HG03139 (cell line): Measurements from ENCODE around the gene ANTXR2.
"Not testable (repeated sequence)": the region's sequence is repeated elsewhere in the genome, so short reads cannot be mapped to it uniquely, and the experiment has no call there.

Experiments
- ATAC-seq: cut with Tn5 transposase; IDR thresholded peaks from one replicate; pipeline ENCODE4 v1.9.1; 2021; ENCODE audit not compliant: unreplicated experiment

ANTXR2 gene

GRCh38 chr4:80072744-80073472 is at the start of gene ANTXR2:
Gene ANTXR2, minus strand, starts transcription at chr4:80073229. Its CDS starts 669 bp downstream, at chr4:80072560.
- ATAC-seq: peak; percentile 73

GRCh38 chr4:80121815-80122214 is 48.8 kb upstream of the ANTXR2 start:
- not testable (repeated sequence) for ATAC-seq

- ATAC-seq: not testable (repeated sequence)
Observed at GRCh38 chr4:80119620-80120019, 46.6 kb upstream of the ANTXR2 start.

GRCh38 chr4:80116516-80116915 is 43.5 kb upstream of the ANTXR2 start:
- ATAC-seq: no peak

- ATAC-seq: no peak
Observed at GRCh38 chr4:80115368-80116181, 42.5 kb upstream of the ANTXR2 start.

- ATAC-seq: no peak
Observed at GRCh38 chr4:80114732-80115265, 41.8 kb upstream of the ANTXR2 start.

- ATAC-seq: no peak
Observed at GRCh38 chr4:80113615-80114014, 40.6 kb upstream of the ANTXR2 start.

GRCh38 chr4:80112236-80112635 is 39.2 kb upstream of the ANTXR2 start:
- ATAC-seq: no peak

- no peak for ATAC-seq
Observed at GRCh38 chr4:80111276-80111675, 38.2 kb upstream of the ANTXR2 start.

- no peak for ATAC-seq
Observed at GRCh38 chr4:80107374-80107773, 34.3 kb upstream of the ANTXR2 start.

GRCh38 chr4:80104927-80105326 is 31.9 kb upstream of the ANTXR2 start:
- ATAC-seq: no peak

GRCh38 chr4:80103629-80104028 is 30.6 kb upstream of the ANTXR2 start:
- no peak for ATAC-seq

GRCh38 chr4:80101792-80102116 is 28.7 kb upstream of the ANTXR2 start:
- ATAC-seq: no peak

- no peak for ATAC-seq
Observed at GRCh38 chr4:80101071-80101791, 28.2 kb upstream of the ANTXR2 start.

GRCh38 chr4:80099671-80100070 is 26.6 kb upstream of the ANTXR2 start:
- no peak for ATAC-seq

- no peak for ATAC-seq
Observed at GRCh38 chr4:80098635-80099034, 25.6 kb upstream of the ANTXR2 start.

- no peak for ATAC-seq
Observed at GRCh38 chr4:80097400-80098177, 24.6 kb upstream of the ANTXR2 start.

- no peak for ATAC-seq
Observed at GRCh38 chr4:80096175-80096850, 23.3 kb upstream of the ANTXR2 start.

- ATAC-seq: no peak
Observed at GRCh38 chr4:80094191-80094590, 21.2 kb upstream of the ANTXR2 start.

- no peak for ATAC-seq
Observed at GRCh38 chr4:80093563-80093962, 20.5 kb upstream of the ANTXR2 start.
